Stimulated activated naive CD8-positive, alpha-beta T cell treated with anti-CD3 and anti-CD28 coated beads, Interleukin-15, amount 100 ng/mL, for 72 hours (primary cell): Measurements from ENCODE around the gene RASSF5.

Experiments
- ATAC-seq: fragments of 150-1000 bp; cut with Tn5 transposase; 2 replicates; pipeline ENCODE4 v1.10.0; 2021; ENCODE audit warnings: mild to moderate bottlenecking, moderate library complexity
- DNase-seq, 2 donors: peaks; one replicate each; pipeline ENCODE4 v3.0.0; 2021 to 2022
- H3K27ac Mint-ChIP-seq, 2 donors: one replicate each; pipeline ENCODE4 v1.8.0; 2022; ENCODE audit warnings: mild to moderate bottlenecking in 2 of 2, mixed read lengths in 2 of 2, moderate library complexity in 2 of 2
- H3K27me3 Mint-ChIP-seq: one replicate; pipeline ENCODE4 v1.8.0; 2022; ENCODE audit warnings: mixed read lengths
- H3K4me1 Mint-ChIP-seq: one replicate; pipeline ENCODE4 v1.8.0; 2022; ENCODE audit warnings: mild to moderate bottlenecking, mixed read lengths
- H3K4me3 Mint-ChIP-seq, 2 donors: one replicate each; pipeline ENCODE4 v1.8.0; 2022; ENCODE audit warnings: mild to moderate bottlenecking in 2 of 2, mixed read lengths in 2 of 2, moderate library complexity in 1 of 2
- H3K9me3 Mint-ChIP-seq, 2 donors: one replicate each; pipeline ENCODE4 v1.8.0; 2022; ENCODE audit warnings: mixed read lengths in 2 of 2

Gene RASSF5

GRCh38 chr1:206538086-206538770, 30.9 kb downstream of the RASSF5 start:
- H3K27ac Mint-ChIP-seq = no peak overlapping the region
- no peak for DNase-seq
- H3K4me3 Mint-ChIP-seq = no peak overlapping the region
- H3K27me3 Mint-ChIP-seq = no peaks in the 10 kb centered on the region
- H3K9me3 Mint-ChIP-seq = no peaks in the 10 kb centered on the region
- ATAC-seq = no peak
- H3K4me1 Mint-ChIP-seq = peaks cover 13% of the 10 kb centered on the region

- no peak overlapping the region for H3K4me3 Mint-ChIP-seq
- ATAC-seq (no peak), DNase-seq (no peak)
- H3K9me3 Mint-ChIP-seq = no peaks in the 10 kb centered on the region
- peaks cover 13% of the 10 kb centered on the region for H3K4me1 Mint-ChIP-seq
- no peaks in the 10 kb centered on the region for H3K27me3 Mint-ChIP-seq
- H3K27ac Mint-ChIP-seq = no peak overlapping the region
Observed at GRCh38 chr1:206538901-206539640, 31.7 kb downstream of the RASSF5 start.

- H3K27me3 Mint-ChIP-seq = no peaks in the 10 kb centered on the region
- DNase-seq (no peak), ATAC-seq (no peak)
- H3K4me3 Mint-ChIP-seq = no peak overlapping the region
- H3K27ac Mint-ChIP-seq = no peak overlapping the region
- H3K9me3 Mint-ChIP-seq = no peaks in the 10 kb centered on the region
- peaks cover 22% of the 10 kb centered on the region for H3K4me1 Mint-ChIP-seq
Observed at GRCh38 chr1:206540044-206540780, 32.9 kb downstream of the RASSF5 start.

- H3K27ac Mint-ChIP-seq = peak overlapping the region; percentile 43 to 72
- H3K9me3 Mint-ChIP-seq = no peaks in the 10 kb centered on the region
- H3K27me3 Mint-ChIP-seq = no peaks in the 10 kb centered on the region
- H3K4me3 Mint-ChIP-seq = no peak overlapping the region
- ATAC-seq (no peak), DNase-seq (no peak)
- H3K4me1 Mint-ChIP-seq = peaks cover 33% of the 10 kb centered on the region
Observed at GRCh38 chr1:206541236-206541833, 34.0 kb downstream of the RASSF5 start.

GRCh38 chr1:206544562-206545257, 37.4 kb downstream of the RASSF5 start:
- ATAC-seq = peak; percentile 78
- peak; percentile 76 to 81 for DNase-seq

GRCh38 chr1:206545351-206545750, 38.0 kb downstream of the RASSF5 start:
- H3K9me3 Mint-ChIP-seq = no peaks in the 10 kb centered on the region
- H3K27ac Mint-ChIP-seq = no peak overlapping the region
- ATAC-seq (peak; percentile 17), DNase-seq (no peak)
- H3K4me1 Mint-ChIP-seq = peaks cover 45% of the 10 kb centered on the region
- no peak overlapping the region for H3K4me3 Mint-ChIP-seq
- no peaks in the 10 kb centered on the region for H3K27me3 Mint-ChIP-seq

More at GRCh38 chr1:206544562-206545257, 37.4 kb downstream of the RASSF5 start:
- Mint-ChIP-seq H3K27ac (peak overlapping the region in 1 of 2 donors; percentile 91), H3K4me3 (no peak overlapping the region), H3K4me1 (peaks cover 46% of the 10 kb centered on the region), H3K9me3 (no peaks in the 10 kb centered on the region), H3K27me3 (no peaks in the 10 kb centered on the region)

GRCh38 chr1:206547104-206547503, 39.8 kb downstream of the RASSF5 start:
- no peaks in the 10 kb centered on the region for H3K27me3 Mint-ChIP-seq
- DNase-seq = no peak
- H3K27ac Mint-ChIP-seq = no peak overlapping the region
- peaks cover 52% of the 10 kb centered on the region for H3K4me1 Mint-ChIP-seq
- H3K4me3 Mint-ChIP-seq = no peak overlapping the region
- no peak for ATAC-seq
- no peaks in the 10 kb centered on the region for H3K9me3 Mint-ChIP-seq

GRCh38 chr1:206550446-206550845, 43.1 kb downstream of the RASSF5 start:
- H3K27ac Mint-ChIP-seq = no peak overlapping the region
- no peaks in the 10 kb centered on the region for H3K9me3 Mint-ChIP-seq
- no peak overlapping the region for H3K4me3 Mint-ChIP-seq
- ATAC-seq (no peak), DNase-seq (no peak)
- peaks cover 75% of the 10 kb centered on the region for H3K4me1 Mint-ChIP-seq
- no peaks in the 10 kb centered on the region for H3K27me3 Mint-ChIP-seq

- peak overlapping the region in 1 of 2 donors; percentile 95 for H3K27ac Mint-ChIP-seq
- no peaks in the 10 kb centered on the region for H3K9me3 Mint-ChIP-seq
- no peaks in the 10 kb centered on the region for H3K27me3 Mint-ChIP-seq
- H3K4me1 Mint-ChIP-seq = peaks cover 75% of the 10 kb centered on the region
- no peak for ATAC-seq
- peak overlapping the region in 1 of 2 donors; percentile 16 for H3K4me3 Mint-ChIP-seq
- no peak for DNase-seq
Observed at GRCh38 chr1:206551296-206551985, 44.1 kb downstream of the RASSF5 start.

- Mint-ChIP-seq H3K9me3 (no peaks in the 10 kb centered on the region), H3K27ac (peak overlapping the region; percentile 13 to 95), H3K4me1 (peaks cover 75% of the 10 kb centered on the region), H3K27me3 (no peaks in the 10 kb centered on the region), H3K4me3 (peak overlapping the region; percentile 83 to 93)
- ATAC-seq = peak; percentile 91
- DNase-seq = peak; percentile 71 to 87
Observed at GRCh38 chr1:206551986-206552326, 44.6 kb downstream of the RASSF5 start.

- H3K9me3 Mint-ChIP-seq = no peaks in the 10 kb centered on the region
- H3K4me1 Mint-ChIP-seq = peaks cover 63% of the 10 kb centered on the region
- ATAC-seq = no peak
- peak overlapping the region in 1 of 2 donors; percentile 27 for H3K4me3 Mint-ChIP-seq
- H3K27me3 Mint-ChIP-seq = no peaks in the 10 kb centered on the region
- DNase-seq = no peak
- no peak overlapping the region for H3K27ac Mint-ChIP-seq
Observed at GRCh38 chr1:206554211-206554610, 46.9 kb downstream of the RASSF5 start.

- no peak for ATAC-seq
Observed at GRCh38 chr1:206554701-206555472, 47.6 kb downstream of the RASSF5 start.

GRCh38 chr1:206555473-206555935, 48.2 kb downstream of the RASSF5 start:
- no peak for DNase-seq
- peak overlapping the region; percentile 88 to 93 for H3K4me3 Mint-ChIP-seq
- peak overlapping the region; percentile 86 to 99 for H3K27ac Mint-ChIP-seq
- no peaks in the 10 kb centered on the region for H3K27me3 Mint-ChIP-seq
- H3K4me1 Mint-ChIP-seq = peaks cover 68% of the 10 kb centered on the region
- no peaks in the 10 kb centered on the region for H3K9me3 Mint-ChIP-seq
- ATAC-seq = no peak

More at GRCh38 chr1:206554701-206555472, 47.6 kb downstream of the RASSF5 start:
- Mint-ChIP-seq H3K4me1 (peaks cover 66% of the 10 kb centered on the region), H3K27me3 (no peaks in the 10 kb centered on the region), H3K4me3 (peak overlapping the region; percentile 88 to 93), H3K27ac (peak overlapping the region; percentile 86 to 99), H3K9me3 (no peaks in the 10 kb centered on the region)
- no peak for DNase-seq
